DMS153 treated with DMSO at 0.1 percent for 48 hours (cell line): ENCODE measurements around the gene HNF4A.
"Not testable (repeated sequence)": the region's sequence is repeated elsewhere in the genome, so short reads cannot be mapped to it uniquely, and the experiment has no call there.

ENCODE experiments used
- DNase-seq: peaks from one replicate; lab custom pipeline; 2025; ENCODE audit not compliant: unreplicated experiment; lab: John Stamatoyannopoulos, UW

The HNF4A gene

GRCh38 chr20:44468044-44468782 lies 112.7 kb downstream of the HNF4A start:
- DNase-seq, result no peak

GRCh38 chr20:44470327-44470726 lies 114.8 kb downstream of the HNF4A start:
- DNase-seq, result no peak

- no peak for DNase-seq
Observed at GRCh38 chr20:44471481-44471882, 116.0 kb downstream of the HNF4A start.

- DNase-seq, result not testable (repeated sequence)
Observed at GRCh38 chr20:44472283-44472682, 116.8 kb downstream of the HNF4A start.

- no peak for DNase-seq
Observed at GRCh38 chr20:44475372-44475693, 119.8 kb downstream of the HNF4A start.

- DNase-seq, result peak; percentile 67
Observed at GRCh38 chr20:44475694-44476560, 120.4 kb downstream of the HNF4A start, which contains the start of gene TTPAL. TTPAL (plus strand) TSS chr20:44475874; CDS start chr20:44480000, 4,126 bp downstream.

- DNase-seq, result no peak
Observed at GRCh38 chr20:44477151-44477550, 121.7 kb downstream of the HNF4A start.

GRCh38 chr20:44478206-44478605 lies 122.7 kb downstream of the HNF4A start:
- no peak for DNase-seq

- no peak for DNase-seq
Observed at GRCh38 chr20:44479643-44480042, 124.1 kb downstream of the HNF4A start.

GRCh38 chr20:44480097-44480496 lies 124.6 kb downstream of the HNF4A start:
- no peak for DNase-seq

- DNase-seq, result no peak
Observed at GRCh38 chr20:44481719-44482416, 126.4 kb downstream of the HNF4A start.

GRCh38 chr20:44483112-44483511 lies 127.6 kb downstream of the HNF4A start:
- DNase-seq, result no peak
